ENCODE data around the gene CFAP57.

GRCh38 chr1:43128816-43129215 is 43.3 kb upstream of the CFAP57 start:
- TF ChIP-seq, protein P1, sequence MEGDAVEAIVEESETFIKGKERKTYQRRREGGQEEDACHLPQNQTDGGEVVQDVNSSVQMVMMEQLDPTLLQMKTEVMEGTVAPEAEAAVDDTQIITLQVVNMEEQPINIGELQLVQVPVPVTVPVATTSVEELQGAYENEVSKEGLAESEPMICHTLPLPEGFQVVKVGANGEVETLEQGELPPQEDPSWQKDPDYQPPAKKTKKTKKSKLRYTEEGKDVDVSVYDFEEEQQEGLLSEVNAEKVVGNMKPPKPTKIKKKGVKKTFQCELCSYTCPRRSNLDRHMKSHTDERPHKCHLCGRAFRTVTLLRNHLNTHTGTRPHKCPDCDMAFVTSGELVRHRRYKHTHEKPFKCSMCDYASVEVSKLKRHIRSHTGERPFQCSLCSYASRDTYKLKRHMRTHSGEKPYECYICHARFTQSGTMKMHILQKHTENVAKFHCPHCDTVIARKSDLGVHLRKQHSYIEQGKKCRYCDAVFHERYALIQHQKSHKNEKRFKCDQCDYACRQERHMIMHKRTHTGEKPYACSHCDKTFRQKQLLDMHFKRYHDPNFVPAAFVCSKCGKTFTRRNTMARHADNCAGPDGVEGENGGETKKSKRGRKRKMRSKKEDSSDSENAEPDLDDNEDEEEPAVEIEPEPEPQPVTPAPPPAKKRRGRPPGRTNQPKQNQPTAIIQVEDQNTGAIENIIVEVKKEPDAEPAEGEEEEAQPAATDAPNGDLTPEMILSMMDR (IDR thresholded peaks at IDR 0.05) = no peak
- no peak for TF ChIP-seq POLR2A (IDR thresholded peaks at IDR 0.05)

Measured in Peyer's patch (tissue), 4 donors.